ENCODE data around the gene PHKA1.

DNA sequence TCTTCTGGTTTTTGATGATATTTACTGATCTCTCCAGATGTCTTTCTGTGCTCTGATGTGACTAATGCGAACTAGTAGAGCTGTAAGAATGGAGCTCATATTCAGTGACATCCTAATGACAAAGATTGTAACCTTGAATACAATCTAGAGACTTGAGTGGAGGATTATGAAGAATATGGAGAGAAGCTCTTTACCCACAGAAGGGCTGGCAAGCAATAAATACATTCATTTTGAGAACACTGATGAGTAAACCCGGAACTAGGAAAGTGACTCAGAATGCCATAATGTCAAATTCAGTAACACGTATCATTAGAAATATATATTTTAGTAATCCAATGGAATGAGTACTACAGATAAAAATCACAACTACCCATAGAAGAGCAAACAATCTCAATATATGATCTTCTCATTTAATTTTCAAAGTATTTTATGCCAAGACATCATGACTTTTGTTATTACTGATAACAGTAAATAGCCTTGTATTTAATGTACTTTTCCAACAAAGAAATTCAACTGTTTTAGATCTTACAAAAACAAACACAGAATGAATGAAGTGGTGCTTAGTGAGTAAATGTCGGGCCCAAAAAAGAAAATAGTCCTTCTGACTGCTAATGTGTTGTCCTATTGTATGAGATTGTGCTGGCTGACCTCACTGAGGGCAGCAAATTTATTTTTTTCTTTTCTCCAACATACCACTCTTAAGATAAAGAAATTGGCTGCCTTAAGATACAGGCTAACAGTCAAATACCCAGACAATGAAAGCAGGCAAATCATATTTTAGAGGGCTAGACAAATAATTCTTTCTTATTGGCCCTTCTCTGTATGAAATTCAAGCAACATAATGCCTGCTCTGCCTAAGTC is 92.3 kb downstream of the PHKA1 start:
- no peak for TF ChIP-seq EZH2 (IDR thresholded peaks at IDR 0.05; ENCODE audit: borderline replicate concordance, low read depth, low read length, severe bottlenecking)
- TF ChIP-seq, protein P1, sequence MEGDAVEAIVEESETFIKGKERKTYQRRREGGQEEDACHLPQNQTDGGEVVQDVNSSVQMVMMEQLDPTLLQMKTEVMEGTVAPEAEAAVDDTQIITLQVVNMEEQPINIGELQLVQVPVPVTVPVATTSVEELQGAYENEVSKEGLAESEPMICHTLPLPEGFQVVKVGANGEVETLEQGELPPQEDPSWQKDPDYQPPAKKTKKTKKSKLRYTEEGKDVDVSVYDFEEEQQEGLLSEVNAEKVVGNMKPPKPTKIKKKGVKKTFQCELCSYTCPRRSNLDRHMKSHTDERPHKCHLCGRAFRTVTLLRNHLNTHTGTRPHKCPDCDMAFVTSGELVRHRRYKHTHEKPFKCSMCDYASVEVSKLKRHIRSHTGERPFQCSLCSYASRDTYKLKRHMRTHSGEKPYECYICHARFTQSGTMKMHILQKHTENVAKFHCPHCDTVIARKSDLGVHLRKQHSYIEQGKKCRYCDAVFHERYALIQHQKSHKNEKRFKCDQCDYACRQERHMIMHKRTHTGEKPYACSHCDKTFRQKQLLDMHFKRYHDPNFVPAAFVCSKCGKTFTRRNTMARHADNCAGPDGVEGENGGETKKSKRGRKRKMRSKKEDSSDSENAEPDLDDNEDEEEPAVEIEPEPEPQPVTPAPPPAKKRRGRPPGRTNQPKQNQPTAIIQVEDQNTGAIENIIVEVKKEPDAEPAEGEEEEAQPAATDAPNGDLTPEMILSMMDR (IDR thresholded peaks at IDR 0.05; ENCODE audit: extremely low read depth in 1 of 2, insufficient read depth in 1 of 2, low read depth in 1 of 2, low read length in 2 of 2): no peak

All from endothelial cell of umbilical vein (primary cell).